MM.1S (cell line): ENCODE results near the gene ATAD5.
A peak's percentile ranks its signal among the peaks of the same experiment; 100 is the strongest.

Experiments used
- DNase-seq: peaks from one replicate; pipeline ENCODE4 v3.0.0-alpha.2; 2015
- H2AFZ ChIP-seq: fragments of 300-600 bp; sonication (generic); 2 replicates; pipeline ENCODE4 v1.6.0; 2016; ENCODE audit warnings: antibody characterized with exemption, low read length
- H3F3A ChIP-seq: fragments of 300-600 bp; sonication (generic); 2 replicates; pipeline ENCODE4 v1.6.1; 2016; ENCODE audit warnings: mild to moderate bottlenecking, antibody characterized with exemption, low read length, moderate library complexity, mixed read lengths; ENCODE audit not compliant: insufficient read depth
- H3K27ac ChIP-seq: fragments of 300-600 bp; sonication (generic); 2 replicates; pipeline ENCODE4 v1.5.1; 2016; ENCODE audit warnings: mild to moderate bottlenecking, low read length
- H3K27me3 ChIP-seq: fragments of 300-600 bp; sonication (generic); replicated peaks from 2 replicates; pipeline ENCODE4 v1.6.0; 2016; ENCODE audit warnings: low read length; ENCODE audit not compliant: insufficient read depth
- H3K36me3 ChIP-seq: fragments of 300-600 bp; sonication (generic); replicated peaks from 2 replicates; pipeline ENCODE4 v1.6.1; 2016; ENCODE audit warnings: mild to moderate bottlenecking, low read length, mixed read lengths; ENCODE audit not compliant: insufficient read depth
- H3K4me1 ChIP-seq: fragments of 300-600 bp; sonication (generic); 2 replicates; pipeline ENCODE4 v1.6.1; 2016; ENCODE audit warnings: low read length, mixed read lengths
- H3K4me2 ChIP-seq: fragments of 300-600 bp; sonication (generic); 2 replicates; pipeline ENCODE4 v1.6.0; 2016; ENCODE audit warnings: low read depth, low read length
- H3K4me3 ChIP-seq: fragments of 300-600 bp; sonication (generic); 2 replicates; pipeline ENCODE4 v1.5.1; 2016; ENCODE audit warnings: low read length, mixed read lengths
- H3K79me2 ChIP-seq: fragments of 300-600 bp; sonication (generic); 2 replicates; pipeline ENCODE4 v1.6.1; 2016; ENCODE audit warnings: mixed run types, low read length, mixed read lengths
- H3K9ac ChIP-seq: fragments of 300-600 bp; sonication (generic); 2 replicates; pipeline ENCODE4 v1.6.1; 2016; ENCODE audit warnings: low read length, mixed read lengths
- H3K9me2 ChIP-seq: fragments of 300-600 bp; sonication (generic); replicated peaks from 2 replicates; pipeline ENCODE4 v1.6.1; 2016; ENCODE audit warnings: mild to moderate bottlenecking, low read length, mixed read lengths; ENCODE audit not compliant: insufficient read depth
- H3K9me3 ChIP-seq: fragments of 300-600 bp; sonication (generic); replicated peaks from 2 replicates; pipeline ENCODE4 v1.6.1; 2016; ENCODE audit warnings: mild to moderate bottlenecking, low read length, mixed read lengths; ENCODE audit not compliant: insufficient read depth
- H4K20me1 ChIP-seq: fragments of 300-600 bp; sonication (generic); 2 replicates; pipeline ENCODE4 v1.6.1; 2016; ENCODE audit warnings: mild to moderate bottlenecking, low read length, moderate library complexity, mixed read lengths; ENCODE audit not compliant: insufficient read depth
- CTCF ChIP-seq: fragments of 300-600 bp; sonication (generic); IDR thresholded peaks from 2 replicates; pipeline ENCODE4 v1.5.1; 2016; ENCODE audit warnings: antibody characterized with exemption, low read length, mixed read lengths
- EZH2 ChIP-seq: fragments of 300-600 bp; sonication (generic); optimal IDR thresholded peaks from 2 replicates; pipeline ENCODE3; 2017; ENCODE audit warnings: low read depth, mild to moderate bottlenecking, antibody characterized with exemption, low read length, mixed read lengths
- EZH2phosphoT487 ChIP-seq: fragments of 300-600 bp; sonication (generic); IDR thresholded peaks from 2 replicates; pipeline ENCODE4 v1.6.1; 2018; ENCODE audit warnings: antibody characterized with exemption, low read length

Gene ATAD5

GRCh38 chr17:30823421-30823820 lies 8.3 kb upstream of the ATAD5 start:
- peak overlapping the region; percentile 84 for H3K4me2 ChIP-seq
- H2AFZ ChIP-seq: no peak overlapping the region; the same call in 1 of the 2 replicates
- no peaks in the 10 kb centered on the region for H3K9me2 ChIP-seq
- peak overlapping the region; percentile 0; the same call in 1 of the 2 replicates for H3K27ac ChIP-seq
- H3K79me2 ChIP-seq: peaks cover 60% of the 10 kb centered on the region
- H3K4me1 ChIP-seq: peaks cover 19% of the 10 kb centered on the region
- TF ChIP-seq CTCF (no peak), EZH2 (no peak), EZH2phosphoT487 (no peak)
- H3K4me3 ChIP-seq: peak overlapping the region; percentile 87
- DNase-seq: no peak
- peak overlapping the region; percentile 80; the same call in 1 of the 2 replicates for H3K9ac ChIP-seq
- H3K36me3 ChIP-seq: no peaks in the 10 kb centered on the region
- H3K9me3 ChIP-seq: no peaks in the 10 kb centered on the region
- H3K27me3 ChIP-seq: no peaks in the 10 kb centered on the region
- no peaks in the 10 kb centered on the region for H4K20me1 ChIP-seq
- peaks cover 14% of the 10 kb centered on the region for H3F3A ChIP-seq

DNA sequence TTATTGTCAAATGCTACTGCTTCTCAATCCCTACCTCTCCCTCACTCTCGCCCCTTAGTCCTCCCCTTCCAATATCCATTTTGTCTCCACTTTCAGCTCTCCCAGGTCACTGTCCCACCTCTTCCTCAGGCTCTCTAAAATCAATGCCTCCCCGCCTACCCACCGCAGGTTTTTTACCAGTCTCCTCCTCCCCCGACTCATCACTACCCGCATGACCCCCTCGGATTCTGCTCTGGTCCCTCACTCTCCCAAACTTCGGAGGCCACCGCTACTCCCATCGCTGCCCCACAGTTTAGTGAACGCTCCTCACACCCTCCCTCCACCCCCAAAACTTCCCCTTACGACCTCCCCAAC lies 7.8 kb upstream of the ATAD5 start:
- Histone ChIP-seq H3K79me2 (peaks cover 54% of the 10 kb centered on the region), H4K20me1 (no peaks in the 10 kb centered on the region), H3F3A (peaks cover 14% of the 10 kb centered on the region), H3K4me3 (peak overlapping the region; percentile 87), H3K9me3 (no peaks in the 10 kb centered on the region), H3K9ac (peak overlapping the region; percentile 80), H3K9me2 (no peaks in the 10 kb centered on the region), H2AFZ (peak overlapping the region; percentile 91), H3K4me1 (peaks cover 19% of the 10 kb centered on the region), H3K36me3 (no peaks in the 10 kb centered on the region), H3K27ac (peak overlapping the region; percentile 42; the same call in 1 of the 2 replicates), H3K27me3 (no peaks in the 10 kb centered on the region), H3K4me2 (peak overlapping the region; percentile 84)
- DNase-seq: no peak
- TF ChIP-seq CTCF: no peak
- TF ChIP-seq EZH2: no peak
- TF ChIP-seq EZH2phosphoT487: no peak

DNA sequence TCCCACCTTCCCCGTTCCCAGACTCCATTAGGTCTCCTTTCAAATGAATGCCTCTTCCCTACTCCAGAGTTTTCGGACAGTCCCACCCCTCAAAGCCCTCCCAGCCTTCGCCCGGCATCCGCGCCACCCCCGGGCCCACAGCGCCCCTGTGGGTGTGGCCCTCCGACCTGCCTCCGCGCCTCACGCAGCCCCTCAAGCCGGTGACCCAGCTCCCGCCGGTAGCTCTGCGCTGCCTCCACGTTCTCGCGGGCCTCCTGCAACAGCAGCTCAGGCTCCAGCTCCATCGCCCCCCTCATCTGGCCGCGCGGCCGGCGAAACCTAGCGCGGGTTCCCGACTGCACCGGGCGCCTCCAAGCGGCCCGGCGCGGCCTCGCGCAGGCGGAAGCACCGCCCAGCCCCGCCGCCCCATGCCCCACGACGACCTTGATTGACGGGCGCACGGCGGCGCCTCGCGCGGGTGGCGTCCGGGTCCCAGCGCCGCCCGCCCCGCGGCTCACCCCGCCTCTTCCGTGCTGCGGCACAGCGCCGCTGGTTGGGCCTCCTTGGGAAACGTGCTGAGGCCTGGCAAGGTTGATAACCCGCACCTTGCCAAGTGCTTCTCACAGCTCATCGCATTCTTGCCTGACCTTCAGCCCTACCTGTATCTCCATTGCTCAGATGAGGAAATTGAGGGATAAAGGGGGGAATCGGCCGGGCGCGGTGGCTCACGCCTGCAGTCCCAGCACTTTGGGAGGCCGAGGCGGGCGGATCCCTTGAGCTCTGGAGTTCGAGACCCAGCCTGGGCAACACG lies 7.2 kb upstream of the ATAD5 start, which contains the start of gene CRLF3:
Gene CRLF3 (minus strand): TSS at position 337 of the 790 bp plus-strand sequence. CDS start 41 bp downstream, at position 296.
- peak within 1 kb of the TSS; percentile 100 for H2AFZ ChIP-seq
- H3K4me1 ChIP-seq: peaks cover 19% of the 10 kb centered on the region
- H3K9ac ChIP-seq: peak within 1 kb of the TSS; percentile 80
- H3F3A ChIP-seq: peaks cover 14% of the 10 kb centered on the region
- no peaks in the 10 kb centered on the region for H4K20me1 ChIP-seq
- peak within 1 kb of the TSS; percentile 96 for H3K4me2 ChIP-seq
- H3K9me2 ChIP-seq: no peaks in the 10 kb centered on the region
- peak; percentile 94 for DNase-seq
- H3K27ac ChIP-seq: peak within 1 kb of the TSS; percentile 42; the same call in 1 of the 2 replicates
- no peaks in the 10 kb centered on the region for H3K36me3 ChIP-seq
- no peaks in the 10 kb centered on the region for H3K27me3 ChIP-seq
- peak within 1 kb of the TSS; percentile 87 for H3K4me3 ChIP-seq
- H3K79me2 ChIP-seq: peaks cover 49% of the 10 kb centered on the region
- no peaks in the 10 kb centered on the region for H3K9me3 ChIP-seq
- TF ChIP-seq CTCF (peak; percentile 55), EZH2phosphoT487 (no peak), EZH2 (no peak)
